PC-9 (cell line): ENCODE data around the gene CNTNAP2.

Experiments used
- EZH2 ChIP-seq: fragments of 200-600 bp; sonication (generic); IDR thresholded peaks from 2 replicates; pipeline ENCODE4 v1.8.0; 2017; ENCODE audit warnings: antibody characterized with exemption, low read depth
- TF ChIP-seq, protein P1 (sequence below): fragments of 200-600 bp; sonication (generic); conservative IDR thresholded peaks from 2 replicates; pipeline ENCODE4 v1.6.1; 2017; ENCODE audit warnings: mixed run types, antibody characterized with exemption, mild to moderate bottlenecking, moderate library complexity

DNA sequence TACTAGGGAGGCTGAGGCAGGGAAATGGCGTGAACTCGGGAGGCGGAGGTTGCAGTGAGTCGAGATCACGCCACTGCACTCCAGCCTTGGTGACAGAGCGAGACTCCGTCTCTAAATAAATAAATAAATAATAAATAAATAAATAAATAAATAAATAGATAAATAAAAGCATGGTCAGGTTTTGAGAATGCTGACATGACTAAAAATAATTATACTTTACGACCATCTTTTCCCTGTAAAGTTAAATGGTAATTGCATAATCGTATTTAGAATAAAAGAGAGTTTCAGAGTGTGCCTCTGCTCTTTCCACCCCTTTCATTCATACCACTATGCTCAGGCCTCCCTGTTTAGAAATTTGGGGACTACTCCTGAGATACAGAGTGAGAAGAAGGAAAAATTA, 326.5 kb downstream of the CNTNAP2 start:
- TF ChIP-seq, protein P1, sequence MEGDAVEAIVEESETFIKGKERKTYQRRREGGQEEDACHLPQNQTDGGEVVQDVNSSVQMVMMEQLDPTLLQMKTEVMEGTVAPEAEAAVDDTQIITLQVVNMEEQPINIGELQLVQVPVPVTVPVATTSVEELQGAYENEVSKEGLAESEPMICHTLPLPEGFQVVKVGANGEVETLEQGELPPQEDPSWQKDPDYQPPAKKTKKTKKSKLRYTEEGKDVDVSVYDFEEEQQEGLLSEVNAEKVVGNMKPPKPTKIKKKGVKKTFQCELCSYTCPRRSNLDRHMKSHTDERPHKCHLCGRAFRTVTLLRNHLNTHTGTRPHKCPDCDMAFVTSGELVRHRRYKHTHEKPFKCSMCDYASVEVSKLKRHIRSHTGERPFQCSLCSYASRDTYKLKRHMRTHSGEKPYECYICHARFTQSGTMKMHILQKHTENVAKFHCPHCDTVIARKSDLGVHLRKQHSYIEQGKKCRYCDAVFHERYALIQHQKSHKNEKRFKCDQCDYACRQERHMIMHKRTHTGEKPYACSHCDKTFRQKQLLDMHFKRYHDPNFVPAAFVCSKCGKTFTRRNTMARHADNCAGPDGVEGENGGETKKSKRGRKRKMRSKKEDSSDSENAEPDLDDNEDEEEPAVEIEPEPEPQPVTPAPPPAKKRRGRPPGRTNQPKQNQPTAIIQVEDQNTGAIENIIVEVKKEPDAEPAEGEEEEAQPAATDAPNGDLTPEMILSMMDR = no peak
- TF ChIP-seq EZH2 = no peak
